ENCODE results near the gene DHRS7B.

Gene DHRS7B

DNA sequence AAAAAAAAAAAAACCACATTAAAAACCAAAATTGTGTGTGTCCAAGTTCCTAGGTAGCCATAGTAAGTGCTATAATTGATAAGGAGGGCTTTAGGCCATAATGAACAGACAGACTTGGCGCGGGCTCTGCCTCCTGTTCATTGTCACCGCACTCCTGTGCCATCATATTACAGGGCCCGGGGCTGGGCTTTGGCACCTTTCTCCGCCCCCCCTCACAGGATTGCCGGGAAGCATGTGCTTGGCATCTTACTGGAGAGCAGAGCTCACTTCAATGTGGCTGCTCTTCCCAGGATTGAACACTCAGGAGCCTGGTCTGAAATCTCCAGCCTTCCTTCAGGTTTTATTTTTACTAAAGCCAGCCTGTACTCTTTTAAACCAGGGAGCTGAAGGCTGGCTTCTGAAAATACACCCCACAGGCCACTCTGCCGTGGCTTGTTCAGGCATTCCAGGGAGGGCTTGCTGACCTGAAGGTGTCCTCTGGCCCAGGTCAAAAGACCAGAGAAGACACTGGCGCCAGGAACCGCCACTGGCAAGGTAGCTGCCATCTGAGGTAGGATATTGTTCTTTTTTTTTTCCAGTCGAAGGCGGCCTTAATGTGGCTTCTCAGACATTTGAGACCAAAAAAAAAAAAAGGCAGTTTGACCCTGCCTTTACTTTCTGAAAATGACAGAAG lies 39.3 kb downstream of the DHRS7B start:
- DNase-seq = no peak

DNA sequence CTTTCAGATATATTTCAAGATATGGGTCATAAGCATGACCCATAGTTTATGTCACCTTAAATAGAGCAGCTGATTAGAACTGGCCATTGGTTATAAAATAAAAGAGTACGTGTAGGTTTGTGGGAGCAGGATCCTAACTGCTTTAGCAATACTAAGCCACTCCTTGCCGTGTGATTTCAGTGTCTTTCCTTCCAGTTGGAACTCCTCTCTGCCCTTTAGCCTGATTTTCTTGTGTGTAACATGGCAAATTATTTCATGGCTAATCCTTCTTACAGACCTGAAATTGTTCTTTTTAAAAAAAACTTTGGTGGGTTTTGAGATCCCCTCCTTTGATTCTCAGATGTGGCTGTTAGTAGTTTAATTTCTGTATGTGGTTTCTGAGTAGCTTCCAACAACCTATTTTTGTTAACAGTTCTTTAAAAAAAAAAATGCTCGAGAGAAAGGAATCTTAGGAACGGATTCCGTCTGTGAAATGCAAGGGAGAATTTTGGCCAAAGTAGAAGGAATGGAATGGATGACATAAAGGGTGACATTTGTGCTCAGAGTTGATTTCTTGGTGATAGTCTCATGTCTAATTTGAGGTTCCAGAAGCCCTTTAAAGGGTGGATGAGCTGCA lies 39.9 kb downstream of the DHRS7B start:
- Mint-ChIP-seq H3K27ac (no peak overlapping the region), H3K9me3 (no peaks in the 10 kb centered on the region), H3K4me1 (no peaks in the 10 kb centered on the region), H3K36me3 (ENCODE audit: low read depth) (no peaks in the 10 kb centered on the region), H3K4me3 (no peak overlapping the region), H3K27me3 (ENCODE audit: low read depth, poor library complexity) (peaks cover 4% of the 10 kb centered on the region)
- TF ChIP-seq, protein P1, sequence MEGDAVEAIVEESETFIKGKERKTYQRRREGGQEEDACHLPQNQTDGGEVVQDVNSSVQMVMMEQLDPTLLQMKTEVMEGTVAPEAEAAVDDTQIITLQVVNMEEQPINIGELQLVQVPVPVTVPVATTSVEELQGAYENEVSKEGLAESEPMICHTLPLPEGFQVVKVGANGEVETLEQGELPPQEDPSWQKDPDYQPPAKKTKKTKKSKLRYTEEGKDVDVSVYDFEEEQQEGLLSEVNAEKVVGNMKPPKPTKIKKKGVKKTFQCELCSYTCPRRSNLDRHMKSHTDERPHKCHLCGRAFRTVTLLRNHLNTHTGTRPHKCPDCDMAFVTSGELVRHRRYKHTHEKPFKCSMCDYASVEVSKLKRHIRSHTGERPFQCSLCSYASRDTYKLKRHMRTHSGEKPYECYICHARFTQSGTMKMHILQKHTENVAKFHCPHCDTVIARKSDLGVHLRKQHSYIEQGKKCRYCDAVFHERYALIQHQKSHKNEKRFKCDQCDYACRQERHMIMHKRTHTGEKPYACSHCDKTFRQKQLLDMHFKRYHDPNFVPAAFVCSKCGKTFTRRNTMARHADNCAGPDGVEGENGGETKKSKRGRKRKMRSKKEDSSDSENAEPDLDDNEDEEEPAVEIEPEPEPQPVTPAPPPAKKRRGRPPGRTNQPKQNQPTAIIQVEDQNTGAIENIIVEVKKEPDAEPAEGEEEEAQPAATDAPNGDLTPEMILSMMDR (IDR thresholded peaks at IDR 0.05) = no peak
- no peak for DNase-seq

More for the DNA sequence above, 39.3 kb downstream of the DHRS7B start:
- H3K36me3 Mint-ChIP-seq (ENCODE audit: low read depth) = no peaks in the 10 kb centered on the region
- TF ChIP-seq, protein P1 (IDR thresholded peaks at IDR 0.05) = no peak
- H3K4me1 Mint-ChIP-seq = no peaks in the 10 kb centered on the region
- no peak overlapping the region for H3K4me3 Mint-ChIP-seq
- H3K27me3 Mint-ChIP-seq (ENCODE audit: low read depth, poor library complexity) = peaks cover 4% of the 10 kb centered on the region
- H3K27ac Mint-ChIP-seq = no peak overlapping the region
- H3K9me3 Mint-ChIP-seq = no peaks in the 10 kb centered on the region

DNA sequence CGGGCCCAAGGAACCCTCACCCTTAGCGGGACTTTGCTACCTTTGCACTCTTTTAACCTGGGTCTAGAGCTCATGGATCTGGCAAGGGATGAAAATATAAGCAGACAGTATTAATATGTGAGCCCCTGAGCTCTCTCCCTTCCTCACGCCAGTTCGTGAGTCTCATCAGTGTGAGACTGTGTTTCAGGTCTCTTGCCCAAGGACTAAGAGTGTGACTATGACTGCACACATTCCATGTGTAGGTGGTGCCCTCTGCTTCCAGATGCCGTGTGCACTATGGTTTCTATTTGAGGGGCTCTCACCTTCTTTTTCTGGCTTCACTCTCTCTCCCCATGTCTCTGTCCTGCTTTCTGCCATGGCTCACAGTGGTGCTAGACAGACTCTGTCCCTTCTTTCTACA lies 40.5 kb downstream of the DHRS7B start:
- DNase-seq = no peak
- TF ChIP-seq, protein P1 (IDR thresholded peaks at IDR 0.05) = no peak
- H3K36me3 Mint-ChIP-seq (ENCODE audit: low read depth) = no peaks in the 10 kb centered on the region
- H3K27me3 Mint-ChIP-seq (ENCODE audit: low read depth, poor library complexity) = peaks cover 4% of the 10 kb centered on the region
- H3K27ac Mint-ChIP-seq = no peak overlapping the region
- H3K9me3 Mint-ChIP-seq = no peaks in the 10 kb centered on the region
- no peaks in the 10 kb centered on the region for H3K4me1 Mint-ChIP-seq
- H3K4me3 Mint-ChIP-seq = no peak overlapping the region

DNA sequence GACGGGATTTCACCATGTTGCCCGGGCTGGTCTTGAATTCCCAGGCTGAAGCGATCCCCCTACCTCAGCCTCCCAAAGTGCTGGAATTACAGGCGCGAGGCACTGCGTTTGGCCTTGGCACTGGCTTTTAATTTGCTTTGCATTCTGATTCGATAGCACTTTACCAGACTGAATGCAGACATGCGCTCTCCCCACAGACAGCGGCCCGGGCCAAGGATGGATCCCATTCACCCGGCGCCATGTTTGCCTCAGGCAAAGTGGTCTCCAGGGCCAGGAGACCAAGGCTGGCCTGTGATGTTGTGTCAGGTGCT lies 41.7 kb downstream of the DHRS7B start:
- Mint-ChIP-seq H3K4me1 (no peaks in the 10 kb centered on the region), H3K36me3 (ENCODE audit: low read depth) (peaks cover 7% of the 10 kb centered on the region), H3K4me3 (no peak overlapping the region), H3K27ac (no peak overlapping the region), H3K9me3 (no peaks in the 10 kb centered on the region), H3K27me3 (ENCODE audit: low read depth, poor library complexity) (peaks cover 4% of the 10 kb centered on the region)
- TF ChIP-seq, protein P1 (IDR thresholded peaks at IDR 0.05) = no peak
- no peak for DNase-seq

DNA sequence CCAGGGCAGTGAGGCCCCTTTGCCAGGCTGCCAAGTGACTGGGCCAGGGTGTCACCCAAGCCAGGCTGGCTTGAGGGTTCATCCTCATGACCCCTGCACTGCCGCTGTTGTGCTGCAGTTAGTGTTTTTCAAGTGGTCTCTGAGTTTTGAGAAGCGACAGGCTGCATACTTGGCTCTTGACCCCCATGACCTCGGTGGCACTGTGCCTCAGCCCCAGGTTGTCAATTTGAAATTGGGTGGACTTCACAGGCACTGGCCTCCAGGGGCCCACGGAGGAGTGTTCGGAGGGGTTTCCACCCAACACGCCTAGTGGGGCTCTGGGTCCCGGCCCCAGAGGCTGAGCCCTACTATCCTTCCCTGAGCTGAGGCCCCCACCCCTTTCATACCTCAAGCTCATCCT lies 42.7 kb downstream of the DHRS7B start:
- Mint-ChIP-seq H3K36me3 (ENCODE audit: low read depth) (peaks cover 12% of the 10 kb centered on the region), H3K9me3 (no peaks in the 10 kb centered on the region), H3K27ac (no peak overlapping the region), H3K27me3 (ENCODE audit: low read depth, poor library complexity) (peaks cover under 1% of the 10 kb centered on the region), H3K4me3 (no peak overlapping the region), H3K4me1 (no peaks in the 10 kb centered on the region)
- no peak for DNase-seq
- TF ChIP-seq, protein P1 (IDR thresholded peaks at IDR 0.05) = no peak

DNA sequence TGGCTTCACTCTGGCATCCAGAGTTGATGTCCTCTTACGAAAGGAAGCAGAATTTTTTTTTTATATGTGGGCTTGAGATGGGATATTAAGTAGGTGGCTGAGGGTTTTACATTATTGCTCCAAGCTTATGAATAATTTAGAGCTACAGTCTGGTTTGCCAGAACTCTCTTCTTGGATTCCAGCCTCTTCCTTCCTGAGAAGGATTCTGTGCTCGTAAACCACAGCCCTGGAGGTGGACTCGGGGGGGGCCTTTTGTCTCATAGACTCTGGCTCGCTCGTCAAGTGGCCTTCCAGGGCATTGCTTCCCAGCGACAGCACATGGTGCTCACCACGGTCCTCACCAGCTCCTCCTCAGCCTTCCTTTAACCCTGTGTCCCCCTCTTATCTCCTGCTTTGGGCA lies 44.0 kb downstream of the DHRS7B start:
- H3K9me3 Mint-ChIP-seq = no peaks in the 10 kb centered on the region
- H3K27ac Mint-ChIP-seq = peak overlapping the region; percentile 6
- H3K4me1 Mint-ChIP-seq = no peaks in the 10 kb centered on the region
- DNase-seq = no peak
- TF ChIP-seq, protein P1 (IDR thresholded peaks at IDR 0.05) = no peak
- H3K27me3 Mint-ChIP-seq (ENCODE audit: low read depth, poor library complexity) = no peaks in the 10 kb centered on the region
- no peak overlapping the region for H3K4me3 Mint-ChIP-seq
- H3K36me3 Mint-ChIP-seq (ENCODE audit: low read depth) = peaks cover 14% of the 10 kb centered on the region
